ENCODE results near the gene KIF26B. TPM values are rescaled to one million over a fixed set of nuclear protein-coding genes. Genes with fewer than 3 reads are reported as not detected.

KIF26B gene
- total RNA-seq, 1 donor from 2014 or later: 8.8 TPM

DNA sequence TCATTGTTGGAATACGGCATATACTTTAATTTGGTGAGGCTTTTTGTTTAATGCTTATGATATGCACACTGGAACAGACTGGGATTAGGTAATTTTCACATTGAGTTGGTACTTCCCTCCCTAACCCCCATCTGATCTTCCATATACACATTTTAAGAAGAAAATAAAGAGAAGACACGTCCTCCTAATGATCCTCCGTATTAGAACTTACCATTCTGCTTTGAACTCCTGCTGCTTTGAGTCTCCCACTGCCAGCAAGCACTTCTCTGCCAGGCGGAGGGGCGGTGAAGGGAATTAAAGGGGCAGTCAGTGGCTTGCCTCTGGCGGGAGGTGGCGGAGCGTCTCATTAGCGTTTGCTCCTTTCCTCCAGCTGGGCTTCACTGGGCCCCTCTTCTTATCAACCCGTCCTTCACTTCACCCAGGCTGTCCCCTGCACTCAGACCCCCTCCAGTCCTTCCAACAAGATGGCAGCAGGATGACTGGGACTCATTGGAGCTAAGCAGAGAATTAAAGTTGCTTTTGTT is 433.4 kb downstream of the KIF26B start:
- Mint-ChIP-seq H3K4me1 (ENCODE audit: unreplicated experiment) (peaks cover 20% of the 10 kb centered on the region), H3K27me3 (ENCODE audit: unreplicated experiment) (peaks cover 11% of the 10 kb centered on the region), H3K9me3 (ENCODE audit: unreplicated experiment) (no peaks in the 10 kb centered on the region), H3K4me3 (ENCODE audit: unreplicated experiment) (no peak overlapping the region), H3K36me3 (ENCODE audit: unreplicated experiment) (no peaks in the 10 kb centered on the region), H3K27ac (ENCODE audit: unreplicated experiment) (no peak overlapping the region)
- TF ChIP-seq, protein P1, sequence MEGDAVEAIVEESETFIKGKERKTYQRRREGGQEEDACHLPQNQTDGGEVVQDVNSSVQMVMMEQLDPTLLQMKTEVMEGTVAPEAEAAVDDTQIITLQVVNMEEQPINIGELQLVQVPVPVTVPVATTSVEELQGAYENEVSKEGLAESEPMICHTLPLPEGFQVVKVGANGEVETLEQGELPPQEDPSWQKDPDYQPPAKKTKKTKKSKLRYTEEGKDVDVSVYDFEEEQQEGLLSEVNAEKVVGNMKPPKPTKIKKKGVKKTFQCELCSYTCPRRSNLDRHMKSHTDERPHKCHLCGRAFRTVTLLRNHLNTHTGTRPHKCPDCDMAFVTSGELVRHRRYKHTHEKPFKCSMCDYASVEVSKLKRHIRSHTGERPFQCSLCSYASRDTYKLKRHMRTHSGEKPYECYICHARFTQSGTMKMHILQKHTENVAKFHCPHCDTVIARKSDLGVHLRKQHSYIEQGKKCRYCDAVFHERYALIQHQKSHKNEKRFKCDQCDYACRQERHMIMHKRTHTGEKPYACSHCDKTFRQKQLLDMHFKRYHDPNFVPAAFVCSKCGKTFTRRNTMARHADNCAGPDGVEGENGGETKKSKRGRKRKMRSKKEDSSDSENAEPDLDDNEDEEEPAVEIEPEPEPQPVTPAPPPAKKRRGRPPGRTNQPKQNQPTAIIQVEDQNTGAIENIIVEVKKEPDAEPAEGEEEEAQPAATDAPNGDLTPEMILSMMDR (IDR thresholded peaks at IDR 0.05): no peak
- DNase-seq (ENCODE audit: extremely low spot score, unreplicated experiment): no peak

DNA sequence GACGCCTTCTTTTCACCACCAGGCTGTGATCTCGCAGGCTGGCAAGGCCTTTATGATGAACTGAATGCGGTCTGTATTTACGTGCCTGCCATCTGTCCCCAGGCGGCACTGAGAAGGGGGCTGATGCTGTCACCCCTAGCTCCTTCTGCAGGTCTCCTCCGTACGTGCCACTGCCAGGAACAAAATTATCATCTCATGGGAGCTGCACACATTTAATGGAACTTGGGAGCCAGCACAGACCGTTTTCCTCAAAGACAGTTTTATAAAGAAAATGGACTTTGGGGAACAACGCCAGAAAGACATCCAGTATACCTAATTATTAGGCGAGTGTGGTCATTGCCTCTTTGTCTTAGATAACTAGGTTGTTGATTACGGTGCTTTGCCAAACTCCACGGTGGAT is 434.5 kb downstream of the KIF26B start:
- Mint-ChIP-seq H3K27ac (ENCODE audit: unreplicated experiment) (no peak overlapping the region), H3K4me1 (ENCODE audit: unreplicated experiment) (peaks cover 16% of the 10 kb centered on the region), H3K36me3 (ENCODE audit: unreplicated experiment) (no peaks in the 10 kb centered on the region), H3K9me3 (ENCODE audit: unreplicated experiment) (peaks cover under 1% of the 10 kb centered on the region), H3K27me3 (ENCODE audit: unreplicated experiment) (peaks cover 11% of the 10 kb centered on the region), H3K4me3 (ENCODE audit: unreplicated experiment) (no peak overlapping the region)
- TF ChIP-seq, protein P1 (IDR thresholded peaks at IDR 0.05): no peak
- DNase-seq (ENCODE audit: extremely low spot score, unreplicated experiment): no peak

DNA sequence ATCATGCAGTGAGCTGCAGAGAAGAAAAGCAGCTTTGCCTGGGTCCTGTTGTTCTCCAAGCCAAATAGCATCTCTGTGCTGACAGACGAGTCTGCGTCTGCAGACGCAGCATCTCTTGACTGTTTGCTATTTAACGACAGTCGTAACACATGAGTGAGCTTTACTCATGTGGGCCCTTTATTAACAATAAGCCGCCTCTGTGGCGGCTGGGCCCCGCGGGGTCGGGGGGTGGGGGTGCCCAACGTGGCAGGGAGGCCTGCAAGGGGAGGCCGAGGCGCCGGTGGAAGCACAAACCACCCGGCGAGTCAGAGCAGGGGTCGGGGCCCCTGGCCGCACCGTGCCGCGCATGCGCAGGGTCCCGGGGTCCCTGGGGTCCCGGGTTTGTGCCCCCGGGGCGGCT is 435.1 kb downstream of the KIF26B start:
- TF ChIP-seq, protein P1 (IDR thresholded peaks at IDR 0.05): no peak
- DNase-seq (ENCODE audit: extremely low spot score, unreplicated experiment): no peak
- Mint-ChIP-seq H3K36me3 (ENCODE audit: unreplicated experiment) (no peaks in the 10 kb centered on the region), H3K4me1 (ENCODE audit: unreplicated experiment) (peaks cover 10% of the 10 kb centered on the region), H3K4me3 (ENCODE audit: unreplicated experiment) (no peak overlapping the region), H3K9me3 (ENCODE audit: unreplicated experiment) (peaks cover 5% of the 10 kb centered on the region), H3K27me3 (ENCODE audit: unreplicated experiment) (peaks cover 17% of the 10 kb centered on the region), H3K27ac (ENCODE audit: unreplicated experiment) (no peak overlapping the region)

DNA sequence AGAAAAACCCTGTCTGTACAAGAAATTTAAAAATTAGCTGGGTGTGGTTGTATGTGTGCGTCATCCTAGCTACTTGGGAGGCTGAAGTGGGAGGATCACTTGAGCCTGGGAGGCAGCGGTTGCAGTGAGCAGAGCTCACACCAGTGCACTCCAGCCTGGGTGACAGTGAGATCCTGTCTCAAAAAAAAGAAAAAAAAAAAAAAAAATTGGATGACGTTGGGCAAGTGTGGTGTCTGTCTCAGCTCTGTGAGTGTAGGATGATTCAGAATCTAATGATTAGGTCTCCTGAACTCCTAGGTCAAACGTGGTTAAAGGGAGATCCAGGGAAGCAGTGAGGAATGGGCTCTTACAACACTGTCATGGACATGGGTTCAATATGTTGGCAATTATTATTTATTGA is 435.9 kb downstream of the KIF26B start:
- H3K36me3 Mint-ChIP-seq (ENCODE audit: unreplicated experiment): no peaks in the 10 kb centered on the region
- H3K4me3 Mint-ChIP-seq (ENCODE audit: unreplicated experiment): no peak overlapping the region
- H3K4me1 Mint-ChIP-seq (ENCODE audit: unreplicated experiment): peaks cover 2% of the 10 kb centered on the region
- peaks cover 25% of the 10 kb centered on the region for H3K27me3 Mint-ChIP-seq (ENCODE audit: unreplicated experiment)
- H3K9me3 Mint-ChIP-seq (ENCODE audit: unreplicated experiment): peaks cover 5% of the 10 kb centered on the region
- DNase-seq (ENCODE audit: extremely low spot score, unreplicated experiment): no peak
- TF ChIP-seq, protein P1 (IDR thresholded peaks at IDR 0.05): no peak
- no peak overlapping the region for H3K27ac Mint-ChIP-seq (ENCODE audit: unreplicated experiment)

DNA sequence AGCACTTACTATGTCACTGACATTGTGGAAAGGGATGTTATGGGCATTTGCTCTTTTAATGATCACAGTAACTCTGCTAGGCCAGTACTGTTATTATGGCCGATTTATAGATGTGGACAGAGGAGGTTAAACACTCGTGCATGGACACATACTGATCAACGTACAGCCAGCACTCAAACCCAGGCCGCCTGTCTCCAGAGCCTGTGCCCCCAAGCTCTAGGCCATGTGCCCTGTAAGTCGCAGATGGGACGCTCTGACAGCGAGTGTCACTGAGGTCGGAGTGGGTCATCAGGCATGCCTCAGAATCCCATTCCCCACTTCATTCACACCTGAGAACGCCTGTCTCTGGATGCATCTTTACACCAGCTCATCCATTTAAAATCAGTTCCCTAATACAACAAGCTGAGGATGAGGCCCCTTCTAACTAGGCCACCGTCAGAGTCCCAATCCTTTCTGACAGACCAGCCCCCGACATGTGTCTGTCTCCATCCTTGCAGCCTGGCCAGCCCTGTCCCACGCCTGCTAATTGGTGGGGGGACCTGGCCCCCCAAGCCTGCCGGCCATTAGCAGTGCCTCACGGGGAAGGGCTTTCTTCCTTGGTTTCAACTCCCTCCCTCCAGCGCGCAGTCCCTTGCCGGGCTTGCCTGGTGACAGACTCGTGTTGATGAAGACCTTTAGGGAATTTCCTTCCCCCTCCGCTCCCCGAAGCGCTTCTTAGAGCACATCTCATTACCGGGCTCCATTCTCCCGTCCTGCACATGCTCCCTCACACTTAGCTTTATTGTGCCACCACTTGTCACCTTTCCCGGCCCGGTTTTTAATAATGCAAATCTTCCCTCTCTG is 436.8 kb downstream of the KIF26B start:
- TF ChIP-seq, protein P1 (IDR thresholded peaks at IDR 0.05): no peak
- H3K4me3 Mint-ChIP-seq (ENCODE audit: unreplicated experiment): no peak overlapping the region
- no peak for DNase-seq (ENCODE audit: extremely low spot score, unreplicated experiment)
- H3K4me1 Mint-ChIP-seq (ENCODE audit: unreplicated experiment): no peaks in the 10 kb centered on the region
- no peak overlapping the region for H3K27ac Mint-ChIP-seq (ENCODE audit: unreplicated experiment)
- H3K9me3 Mint-ChIP-seq (ENCODE audit: unreplicated experiment): peaks cover 5% of the 10 kb centered on the region
- H3K36me3 Mint-ChIP-seq (ENCODE audit: unreplicated experiment): no peaks in the 10 kb centered on the region
- H3K27me3 Mint-ChIP-seq (ENCODE audit: unreplicated experiment): peaks cover 33% of the 10 kb centered on the region

Measured in osteocyte (in vitro differentiated cells).